ENCODE results near the gene CCHCR1. TPM values are rescaled to one million over a fixed set of nuclear protein-coding genes. Genes with fewer than 3 reads are reported as not detected.

The CCHCR1 gene
- total RNA-seq, 1 experiment from 2014 or later, result 45.5 TPM

GRCh38 chr6:31122791-31123706 lies 34.6 kb downstream of the CCHCR1 start:
- no peak for DNase-seq
- Histone ChIP-seq H3K23ac (ENCODE audit: insufficient read length, low read depth, low read length) (no peak overlapping the region), H4K5ac (ENCODE audit: insufficient read length, low read depth, low read length) (no peak overlapping the region), H4K20me1 (ENCODE audit: control insufficient read depth, insufficient read depth, insufficient read length) (no peaks in the 10 kb centered on the region), H2AK5ac (ENCODE audit: insufficient read length, low read length) (no peak overlapping the region), H3K4ac (ENCODE audit: low read depth, low read length) (no peak overlapping the region), H3K18ac (ENCODE audit: insufficient read length, low read depth, low read length) (no peak overlapping the region), H3K27ac (ENCODE audit: insufficient read length, low read depth, low read length) (no peak overlapping the region), H4K91ac (ENCODE audit: insufficient read length, low read depth, low read length) (no peak overlapping the region), H3K79me1 (ENCODE audit: insufficient read depth, low read depth, low read length, poor library complexity, severe bottlenecking) (no peaks in the 10 kb centered on the region), H2BK15ac (ENCODE audit: low read depth, low read length) (no peak overlapping the region), H3K56ac (ENCODE audit: insufficient read length, low read depth, low read length) (no peak overlapping the region), H3K4me2 (ENCODE audit: insufficient read depth, insufficient read length, low read length) (no peak overlapping the region), H2BK20ac (ENCODE audit: low read depth, low read length, poor library complexity, severe bottlenecking) (no peak overlapping the region), H3K23me2 (ENCODE audit: insufficient read length, low read depth, low read length, poor library complexity, severe bottlenecking) (no peaks in the 10 kb centered on the region), H3T11ph (ENCODE audit: low read length) (no peak overlapping the region), H2BK12ac (ENCODE audit: insufficient read length, low read depth, low read length) (no peak overlapping the region), H4K8ac (replicated peaks; ENCODE audit: insufficient read length, low read depth, low read length) (no peak overlapping the region), H2BK5ac (ENCODE audit: insufficient read length, low read length) (no peak overlapping the region), H3K4me1 (ENCODE audit: insufficient read depth, low read length) (no peaks in the 10 kb centered on the region), H3K9me3 (ENCODE audit: control insufficient read depth, low read depth, low read length) (no peaks in the 10 kb centered on the region), H3K27me3 (ENCODE audit: insufficient read depth, low read length) (no peaks in the 10 kb centered on the region), H3K9ac (ENCODE audit: extremely low read depth, insufficient read length, low read length) (no peak overlapping the region), H2BK120ac (ENCODE audit: low read depth, low read length, poor library complexity, severe bottlenecking) (no peak overlapping the region), H3K14ac (ENCODE audit: insufficient read depth, low read length) (no peak overlapping the region), H3K79me2 (ENCODE audit: insufficient read depth, low read length) (no peaks in the 10 kb centered on the region), H2AFZ (ENCODE audit: low read length) (no peak overlapping the region)
- Mint-ChIP-seq H3K4me3 (no peak overlapping the region), H3K36me3 (ENCODE audit: insufficient read depth in 1 of 3, low read depth in 3 of 3) (no peaks in the 10 kb centered on the region), H3K27me3 (ENCODE audit: low read depth) (peaks cover 12% of the 10 kb centered on the region), H3K27ac (no peak overlapping the region; a peak in 1 of 7 replicates), H3K9me3 (no peaks in the 10 kb centered on the region; a peak in 1 of 5 replicates), H3K4me1 (peaks cover 24 to 27% of the 10 kb centered on the region in 2 experiments)
- no peak for TF ChIP-seq CTCF (conservative IDR thresholded peaks at IDR 0.05)
- no CpG with 5 or more reads among the region's 16 CpGs for WGBS (ENCODE audit: extremely low coverage, insufficient read length, low lambda C conversion rate)
